ENCODE data around the gene RNF213.

The RNF213 gene

DNA sequence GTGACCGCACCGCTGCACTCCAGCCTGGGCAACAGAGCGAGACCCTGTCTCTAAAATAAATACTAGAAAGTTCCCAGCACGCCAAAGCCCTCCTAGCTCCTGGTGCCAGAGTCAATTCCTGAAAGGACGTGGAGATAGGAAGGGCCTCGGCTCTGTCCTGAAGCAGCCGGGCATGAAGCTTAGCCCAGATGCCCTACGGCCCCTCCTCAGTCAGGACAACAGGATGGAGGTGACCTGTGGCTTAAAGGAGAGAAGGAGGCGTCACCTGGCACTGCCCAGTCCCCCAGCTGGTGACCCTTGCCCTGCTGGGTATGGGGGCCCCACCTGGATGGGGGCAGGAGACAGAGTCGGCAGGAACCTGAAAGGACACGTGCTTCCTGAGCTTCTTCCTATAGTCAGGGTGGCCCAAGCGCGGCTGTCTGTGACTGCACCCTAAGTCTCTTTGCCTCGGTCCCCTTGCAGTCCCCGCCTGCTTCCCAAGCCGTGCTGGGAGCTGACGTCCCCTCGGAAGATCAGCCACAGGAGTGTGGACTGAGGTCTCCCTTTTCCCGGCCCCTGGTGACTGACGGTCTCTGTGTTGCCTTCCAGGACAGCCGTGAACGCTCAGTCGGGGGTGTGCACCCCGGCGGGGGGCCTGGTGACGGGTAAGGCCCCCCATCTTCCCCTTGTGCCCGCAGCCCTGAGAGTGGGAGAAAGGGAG, 14.9 kb upstream of the RNF213 start:
- Histone ChIP-seq H3K4me3 (ENCODE audit: low read depth, low read length) (no peak overlapping the region), H3K9me3 (ENCODE audit: severe bottlenecking) (no peaks in the 10 kb centered on the region), H3K27me3 (ENCODE audit: insufficient read depth, low read depth, severe bottlenecking) (no peaks in the 10 kb centered on the region), H3K36me3 (peaks cover 28% of the 10 kb centered on the region), H3K27ac (no peak overlapping the region)
- TF ChIP-seq, protein P1, sequence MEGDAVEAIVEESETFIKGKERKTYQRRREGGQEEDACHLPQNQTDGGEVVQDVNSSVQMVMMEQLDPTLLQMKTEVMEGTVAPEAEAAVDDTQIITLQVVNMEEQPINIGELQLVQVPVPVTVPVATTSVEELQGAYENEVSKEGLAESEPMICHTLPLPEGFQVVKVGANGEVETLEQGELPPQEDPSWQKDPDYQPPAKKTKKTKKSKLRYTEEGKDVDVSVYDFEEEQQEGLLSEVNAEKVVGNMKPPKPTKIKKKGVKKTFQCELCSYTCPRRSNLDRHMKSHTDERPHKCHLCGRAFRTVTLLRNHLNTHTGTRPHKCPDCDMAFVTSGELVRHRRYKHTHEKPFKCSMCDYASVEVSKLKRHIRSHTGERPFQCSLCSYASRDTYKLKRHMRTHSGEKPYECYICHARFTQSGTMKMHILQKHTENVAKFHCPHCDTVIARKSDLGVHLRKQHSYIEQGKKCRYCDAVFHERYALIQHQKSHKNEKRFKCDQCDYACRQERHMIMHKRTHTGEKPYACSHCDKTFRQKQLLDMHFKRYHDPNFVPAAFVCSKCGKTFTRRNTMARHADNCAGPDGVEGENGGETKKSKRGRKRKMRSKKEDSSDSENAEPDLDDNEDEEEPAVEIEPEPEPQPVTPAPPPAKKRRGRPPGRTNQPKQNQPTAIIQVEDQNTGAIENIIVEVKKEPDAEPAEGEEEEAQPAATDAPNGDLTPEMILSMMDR (IDR thresholded peaks at IDR 0.05; ENCODE audit: low read depth, low read length), result no peak
- no peak for DNase-seq

DNA sequence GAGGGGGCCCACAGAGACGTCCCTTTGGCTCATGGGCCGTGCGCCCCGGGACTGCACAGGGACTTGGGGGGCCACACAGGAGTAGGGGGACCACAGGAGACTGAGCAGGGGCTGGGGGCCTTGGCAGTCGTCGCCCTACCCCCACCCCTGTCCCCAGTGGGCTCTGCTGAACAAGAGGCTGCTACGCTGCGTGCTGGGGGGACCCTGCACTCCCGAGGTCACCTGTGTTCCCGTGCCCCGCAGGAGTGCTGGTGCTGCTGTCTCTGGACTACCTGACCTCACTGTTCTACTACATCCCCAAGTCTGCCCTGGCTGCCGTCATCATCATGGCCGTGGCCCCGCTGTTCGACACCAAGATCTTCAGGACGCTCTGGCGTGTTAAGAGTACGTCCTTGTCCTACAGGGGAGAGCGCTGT, 14.4 kb upstream of the RNF213 start:
- Histone ChIP-seq H3K36me3 (peaks cover 27% of the 10 kb centered on the region), H3K27ac (no peak overlapping the region), H3K4me3 (ENCODE audit: low read depth, low read length) (no peak overlapping the region), H3K9me3 (ENCODE audit: severe bottlenecking) (no peaks in the 10 kb centered on the region), H3K27me3 (ENCODE audit: insufficient read depth, low read depth, severe bottlenecking) (no peaks in the 10 kb centered on the region)
- TF ChIP-seq, protein P1 (IDR thresholded peaks at IDR 0.05; ENCODE audit: low read depth, low read length), result no peak
- no peak for DNase-seq

DNA sequence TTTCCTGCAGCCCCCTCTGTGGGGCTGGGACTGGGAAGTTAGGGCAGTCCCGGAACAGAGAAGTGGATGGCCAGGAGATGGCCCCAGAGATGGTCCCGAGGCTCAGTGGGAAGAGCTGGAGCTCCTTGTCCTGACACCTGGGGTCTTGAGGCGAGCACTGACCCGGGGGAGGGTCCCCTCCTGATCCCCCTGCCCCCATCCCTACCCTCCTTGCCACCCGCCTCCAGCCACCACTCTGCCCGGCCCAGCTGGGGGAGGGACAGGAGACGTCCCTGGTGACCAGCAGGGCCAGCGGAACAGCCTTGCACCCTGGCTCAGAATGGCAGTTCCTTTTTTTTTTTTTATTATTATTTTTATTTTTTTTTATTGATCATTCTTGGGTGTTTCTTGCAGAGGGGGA, 13.9 kb upstream of the RNF213 start:
- Histone ChIP-seq H3K9me3 (ENCODE audit: severe bottlenecking) (no peaks in the 10 kb centered on the region), H3K36me3 (peaks cover 24% of the 10 kb centered on the region)
- TF ChIP-seq, protein P1 (IDR thresholded peaks at IDR 0.05; ENCODE audit: low read depth, low read length), result no peak

DNA sequence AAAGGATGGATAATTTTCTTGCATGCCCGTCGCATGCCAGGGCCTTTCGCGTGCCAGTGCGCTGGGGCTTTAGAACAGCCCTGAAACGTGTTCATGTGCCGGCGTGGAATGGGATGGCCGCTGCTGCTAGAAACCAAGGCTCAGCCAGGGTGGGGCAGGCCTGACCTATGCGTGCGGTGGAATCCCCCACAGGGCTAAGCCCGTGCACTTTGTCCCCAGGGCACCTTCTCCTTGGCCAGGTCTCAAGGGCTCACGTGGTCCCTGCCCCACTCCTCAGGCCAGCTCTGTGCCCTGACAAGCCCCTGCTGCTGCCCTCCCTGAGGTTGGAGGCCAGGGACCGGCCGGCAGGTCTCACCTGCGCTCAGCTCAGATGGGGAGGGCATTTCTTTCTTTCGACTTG, 13.1 kb upstream of the RNF213 start:
- Histone ChIP-seq H3K27ac (no peak overlapping the region), H3K36me3 (peaks cover 20% of the 10 kb centered on the region)

More for the DNA sequence above, 13.9 kb upstream of the RNF213 start:
- Histone ChIP-seq H3K4me3 (ENCODE audit: low read depth, low read length) (no peak overlapping the region), H3K27ac (no peak overlapping the region), H3K27me3 (ENCODE audit: insufficient read depth, low read depth, severe bottlenecking) (no peaks in the 10 kb centered on the region)
- DNase-seq, result no peak

DNA sequence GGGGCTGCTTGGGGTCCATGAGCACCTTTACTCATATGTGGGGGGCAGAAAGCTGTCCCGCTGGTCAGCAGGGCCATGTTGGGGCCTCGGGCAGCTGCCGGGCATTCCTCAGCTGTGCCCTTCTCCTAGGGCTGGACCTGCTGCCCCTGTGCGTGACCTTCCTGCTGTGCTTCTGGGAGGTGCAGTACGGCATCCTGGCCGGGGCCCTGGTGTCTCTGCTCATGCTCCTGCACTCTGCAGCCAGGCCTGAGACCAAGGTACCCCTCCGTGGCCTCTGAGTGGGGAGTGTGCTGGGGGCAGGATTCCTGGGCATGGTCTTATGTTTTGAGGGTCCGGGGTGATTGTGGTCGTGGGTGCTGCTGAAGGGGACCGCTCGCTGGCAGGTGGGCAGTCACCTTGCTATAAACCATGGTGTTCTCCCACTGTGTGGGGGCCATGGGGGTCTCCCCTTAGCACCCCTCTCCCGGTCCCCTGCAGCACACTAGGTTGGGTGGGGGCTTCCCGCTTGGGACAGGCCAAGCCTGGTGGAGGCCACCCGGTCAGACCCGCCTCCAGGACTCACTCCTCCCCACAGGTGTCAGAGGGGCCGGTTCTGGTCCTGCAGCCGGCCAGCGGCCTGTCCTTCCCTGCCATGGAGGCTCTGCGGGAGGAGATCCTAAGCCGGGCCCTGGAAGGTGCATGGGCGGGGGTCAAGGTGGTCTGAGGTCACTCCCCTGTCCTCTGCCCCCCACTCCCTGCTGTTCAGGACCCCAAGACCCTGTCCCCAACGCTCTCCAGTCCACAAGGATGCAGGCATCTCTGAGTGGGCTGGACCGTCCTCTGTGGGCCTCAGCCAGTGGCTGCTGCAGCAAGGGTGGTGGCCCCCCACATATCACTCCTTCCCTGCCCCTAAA, 12.4 kb upstream of the RNF213 start:
- Histone ChIP-seq H3K4me3 (ENCODE audit: low read depth, low read length) (no peak overlapping the region), H3K9me3 (ENCODE audit: severe bottlenecking) (no peaks in the 10 kb centered on the region), H3K27me3 (ENCODE audit: insufficient read depth, low read depth, severe bottlenecking) (no peaks in the 10 kb centered on the region), H3K36me3 (peaks cover 15% of the 10 kb centered on the region), H3K27ac (no peak overlapping the region)
- TF ChIP-seq, protein P1 (IDR thresholded peaks at IDR 0.05; ENCODE audit: low read depth, low read length), result no peak
- DNase-seq, result no peak

More for the DNA sequence above, 13.1 kb upstream of the RNF213 start:
- H3K9me3 ChIP-seq (ENCODE audit: severe bottlenecking), result no peaks in the 10 kb centered on the region
- TF ChIP-seq, protein P1 (IDR thresholded peaks at IDR 0.05; ENCODE audit: low read depth, low read length), result no peak
- no peaks in the 10 kb centered on the region for H3K27me3 ChIP-seq (ENCODE audit: insufficient read depth, low read depth, severe bottlenecking)
- DNase-seq, result no peak
- no peak overlapping the region for H3K4me3 ChIP-seq (ENCODE audit: low read depth, low read length)
